Right cardiac atrium (tissue), 5 donors: ENCODE results near the gene EEF1AKMT3. TPM values are rescaled to one million over a fixed set of nuclear protein-coding genes. Genes with fewer than 3 reads are reported as not detected.
A peak's percentile ranks its signal among the peaks of the same experiment; 100 is the strongest.

Experiments used
- ATAC-seq, 2 donors: fragments of 200-7000 bp; cut with Tn5 transposase; one replicate each; pipeline versions ENCODE4 v1.8.0 to v1.9.1; 2020; ENCODE audit warnings: moderate library complexity in 2 of 2, mild to moderate bottlenecking in 1 of 2
- DNase-seq, 3 donors: peaks; one replicate each; pipeline ENCODE4 v3.0.0-alpha.2; 2020
- H3K27ac ChIP-seq: one replicate; pipeline ENCODE4 v1.5.1; 2013; ENCODE audit warnings: mild to moderate bottlenecking, low read length, control low read depth, moderate library complexity
- H3K27me3 ChIP-seq: one replicate; pipeline ENCODE4 v1.6.1; 2013; ENCODE audit not compliant: control insufficient read depth, insufficient read depth
- H3K4me1 ChIP-seq: one replicate; pipeline ENCODE4 v1.6.1; 2013; ENCODE audit warnings: low read length; ENCODE audit not compliant: control insufficient read depth, insufficient read depth
- H3K4me3 ChIP-seq: one replicate; pipeline ENCODE4 v1.5.1; 2013; ENCODE audit warnings: low read length, control low read depth
- H3K9me3 ChIP-seq: one replicate; pipeline ENCODE4 v1.6.1; 2013; ENCODE audit warnings: low read length; ENCODE audit not compliant: control insufficient read depth
- WGBS: extraction: QIAGEN DNeasy Blood & Tissue Kit; methylation state at CpG from one replicate; pipeline ENCODE4 v1.1.7; 2013; 5-methylcytosine and 5-hydroxymethylcytosine counted together
- intact Hi-C, 4 donors: fragments of 100-400 bp; cut with DNase I; formaldehyde crosslinking; loops; one replicate each; pipeline versions ENCODE4 v1.11.0 to v1.14.0; 2022 to 2023
- long read RNA-seq, 4 donors: library from polyadenylated mRNA; unstranded; transcript quantifications; one replicate each; pipeline ENCODE4 v2.0.0, GENCODE V29; 2020 to 2021
- polyA plus RNA-seq: library from polyadenylated mRNA; stranded (reverse); fragments of 200-250 nt; gene quantifications from one replicate; pipeline ENCODE4 v1.2.3, GENCODE V29; 2013
- total RNA-seq, 4 donors: library from RNA; stranded (reverse); fragmentation: NEBNext Ultra II Directional; extraction: Animal tissue kit (Norgen Biotek cat#: 25700); gene quantifications; one replicate each; pipeline ENCODE4 v1.2.1, GENCODE V29; 2021
- donor health status: healthy with polysubstance abuse.
- donor health status: DM: no; HTN: yes; CAD: no.
- donor health status: DM: no; HTN: no; CAD: no.
- donor health status: DM: no; HTN: yes; CAD: no; lungs with severe emphysema.
- donor health status: DM: yes; HTN: yes; CAD: no.

The EEF1AKMT3 gene
- total RNA-seq (1 to 10 TPM; 2.1 to 3.1 (median 2.6) TPM), polyA plus RNA-seq (0.95 TPM)
- long read RNA-seq, donor 1, partial matches to known transcripts = 0 of 2 reads
- long read RNA-seq, donor 1, other reads (novel, unspliced or antisense) = 0 of 2 reads
- long read RNA-seq, donor 2, partial matches to known transcripts = 0 of 2 reads
- long read RNA-seq, donor 2, other reads (novel, unspliced or antisense) = 0 of 2 reads
- long read RNA-seq, donor 3, partial matches to known transcripts = 0 of 10 reads
- long read RNA-seq, donor 3, other reads (novel, unspliced or antisense) = 3 of 10 reads
- long read RNA-seq, donor 4, partial matches to known transcripts = 0 of 2 reads
- long read RNA-seq, donor 4, other reads (novel, unspliced or antisense) = 1 of 2 reads

- Histone ChIP-seq H3K4me1 (peaks cover 3% of the 10 kb centered on the region), H3K27ac (peak within 1 kb of the TSS; percentile 73), H3K27me3 (no peaks in the 10 kb centered on the region), H3K9me3 (no peaks in the 10 kb centered on the region), H3K4me3 (peak within 1 kb of the TSS; percentile 49)
- peak; percentile 74 to 88 (median 87) for DNase-seq
- peak; percentile 75 to 81 for ATAC-seq
- 2% methylated on average over 67 of the region's 67 CpGs for WGBS
- intact Hi-C loops = no loop called here
Observed at GRCh38 chr12:57772429-57773322, at the start of gene EEF1AKMT3. Gene EEF1AKMT3, plus strand, starts transcription at chr12:57772614. Its CDS starts 111 bp downstream, at chr12:57772725.

GRCh38 chr12:57722716-57723629 is 49.4 kb upstream of the EEF1AKMT3 start:
- no peak for ATAC-seq
- H3K27ac ChIP-seq = no peak overlapping the region
- H3K27me3 ChIP-seq = no peaks in the 10 kb centered on the region
- H3K4me3 ChIP-seq = no peak overlapping the region
- 53% methylated on average over 11 of the region's 11 CpGs for WGBS
- H3K9me3 ChIP-seq = no peaks in the 10 kb centered on the region
- H3K4me1 ChIP-seq = peaks cover 2% of the 10 kb centered on the region
- intact Hi-C loops = no loop called here
- no peak for DNase-seq

- no peak for ATAC-seq
- 55% methylated on average over 2 of the region's 2 CpGs for WGBS
- Histone ChIP-seq H3K27me3 (no peaks in the 10 kb centered on the region), H3K9me3 (no peaks in the 10 kb centered on the region), H3K4me3 (no peak overlapping the region), H3K4me1 (peaks cover 2% of the 10 kb centered on the region), H3K27ac (no peak overlapping the region)
- intact Hi-C loops = no loop called here
- no peak for DNase-seq
Observed at GRCh38 chr12:57723630-57723962, 48.8 kb upstream of the EEF1AKMT3 start.

- DNase-seq (no peak), ATAC-seq (no peak)
- Histone ChIP-seq H3K4me3 (no peak overlapping the region), H3K27me3 (no peaks in the 10 kb centered on the region), H3K9me3 (no peaks in the 10 kb centered on the region), H3K27ac (no peak overlapping the region), H3K4me1 (peaks cover 2% of the 10 kb centered on the region)
- 84% methylated on average over 12 of the region's 12 CpGs for WGBS
- intact Hi-C loops = no loop called here
Observed at GRCh38 chr12:57724003-57724935, 48.1 kb upstream of the EEF1AKMT3 start.

GRCh38 chr12:57724936-57725740 is 47.3 kb upstream of the EEF1AKMT3 start:
- intact Hi-C loops = no loop called here
- H3K9me3 ChIP-seq = no peaks in the 10 kb centered on the region
- no peak for ATAC-seq
- peaks cover 2% of the 10 kb centered on the region for H3K4me1 ChIP-seq
- no peaks in the 10 kb centered on the region for H3K27me3 ChIP-seq
- WGBS = 52% methylated on average over 11 of the region's 11 CpGs
- no peak for DNase-seq
- H3K4me3 ChIP-seq = no peak overlapping the region
- no peak overlapping the region for H3K27ac ChIP-seq

- no peak overlapping the region for H3K27ac ChIP-seq
- intact Hi-C loops = no loop called here
- H3K9me3 ChIP-seq = no peaks in the 10 kb centered on the region
- no peak overlapping the region for H3K4me3 ChIP-seq
- WGBS = 13% methylated on average over 10 of the region's 10 CpGs
- H3K4me1 ChIP-seq = peaks cover 2% of the 10 kb centered on the region
- DNase-seq (no peak), ATAC-seq (no peak)
- H3K27me3 ChIP-seq = no peaks in the 10 kb centered on the region
Observed at GRCh38 chr12:57725851-57726150, 46.6 kb upstream of the EEF1AKMT3 start.

GRCh38 chr12:57726151-57726883 is 46.1 kb upstream of the EEF1AKMT3 start:
- peak; percentile 84 to 92 (median 88) for DNase-seq
- Histone ChIP-seq H3K9me3 (no peaks in the 10 kb centered on the region), H3K4me3 (peak overlapping the region; percentile 39), H3K27me3 (no peaks in the 10 kb centered on the region), H3K4me1 (peaks cover 2% of the 10 kb centered on the region), H3K27ac (no peak overlapping the region)
- peak; percentile 79 to 81 for ATAC-seq
- 10% methylated on average over 79 of the region's 79 CpGs for WGBS
- intact Hi-C loops = no loop called here

- intact Hi-C loops = no loop called here
- Histone ChIP-seq H3K27ac (no peak overlapping the region), H3K4me1 (peaks cover 2% of the 10 kb centered on the region), H3K9me3 (no peaks in the 10 kb centered on the region), H3K27me3 (no peaks in the 10 kb centered on the region), H3K4me3 (peak overlapping the region; percentile 39)
- ATAC-seq (peak; percentile 53 to 56), DNase-seq (peak; percentile 61 to 87 (median 82))
- 26% methylated on average over 76 of the region's 76 CpGs for WGBS
Observed at GRCh38 chr12:57726884-57727757, 45.3 kb upstream of the EEF1AKMT3 start.
